H1 (cell line): ENCODE measurements around the gene MAOB.

Source experiments
- ATF3 ChIP-seq: IDR thresholded peaks from 2 replicates; pipeline ENCODE4 v1.6.1; 2011; ENCODE audit warnings: low read depth, mild to moderate bottlenecking, low read length; ENCODE audit not compliant: insufficient read depth
- RAD21 ChIP-seq, 2 experiments: IDR thresholded peaks in 1 of 2; conservative IDR thresholded peaks in 1 of 2; 2 replicates each; pipeline ENCODE4 v1.6.1; 2011; ENCODE audit warnings: low read depth in 2 of 2, low read length in 2 of 2, improper control_type of control experiment in 1 of 2, inconsistent platforms in 1 of 2, mild to moderate bottlenecking in 1 of 2, moderate library complexity in 1 of 2
- SP1 ChIP-seq: IDR thresholded peaks from 2 replicates; pipeline ENCODE4 v1.6.1; 2011; ENCODE audit warnings: low read depth, low read length
- SP2 ChIP-seq: IDR thresholded peaks from 2 replicates; pipeline ENCODE4 v1.6.1; 2012; ENCODE audit warnings: mild to moderate bottlenecking, low read length, inconsistent platforms
- TAF1 ChIP-seq: IDR thresholded peaks from 2 replicates; pipeline ENCODE4 v1.6.1; 2011; ENCODE audit warnings: mild to moderate bottlenecking, low read depth, low read length
- TBP ChIP-seq: IDR thresholded peaks from 2 replicates; pipeline ENCODE4 v1.6.1; 2011; ENCODE audit warnings: low read depth, low read length, improper control_type of control experiment
- TF ChIP-seq, protein P1 (sequence below), 3 experiments: IDR thresholded peaks; 1 replicate in 2 of 3; 2 replicates in 1 of 3; pipeline versions ENCODE4 v1.5.1 to v1.6.1; 2011; ENCODE audit warnings: low read length in 3 of 3, mild to moderate bottlenecking in 3 of 3, inconsistent platforms in 2 of 3, low read depth in 1 of 3, moderate library complexity in 1 of 3; ENCODE audit not compliant: insufficient read depth in 1 of 3; ENCODE audit errors: control extremely low read depth in 1 of 3

GRCh38 chrX:43868791-43869190 is 13.5 kb downstream of the MAOB start:
- TF ChIP-seq RAD21 (IDR thresholded peaks at IDR 0.05 in 1 of 2, conservative IDR thresholded peaks at IDR 0.05 in 1 of 2; ENCODE audit: low read depth in 2 of 2, low read length in 2 of 2) (no peak), SP1 (no peak), ATF3 (no peak), SP2 (no peak), TBP (no peak), TAF1 (no peak)
- TF ChIP-seq, protein P1, sequence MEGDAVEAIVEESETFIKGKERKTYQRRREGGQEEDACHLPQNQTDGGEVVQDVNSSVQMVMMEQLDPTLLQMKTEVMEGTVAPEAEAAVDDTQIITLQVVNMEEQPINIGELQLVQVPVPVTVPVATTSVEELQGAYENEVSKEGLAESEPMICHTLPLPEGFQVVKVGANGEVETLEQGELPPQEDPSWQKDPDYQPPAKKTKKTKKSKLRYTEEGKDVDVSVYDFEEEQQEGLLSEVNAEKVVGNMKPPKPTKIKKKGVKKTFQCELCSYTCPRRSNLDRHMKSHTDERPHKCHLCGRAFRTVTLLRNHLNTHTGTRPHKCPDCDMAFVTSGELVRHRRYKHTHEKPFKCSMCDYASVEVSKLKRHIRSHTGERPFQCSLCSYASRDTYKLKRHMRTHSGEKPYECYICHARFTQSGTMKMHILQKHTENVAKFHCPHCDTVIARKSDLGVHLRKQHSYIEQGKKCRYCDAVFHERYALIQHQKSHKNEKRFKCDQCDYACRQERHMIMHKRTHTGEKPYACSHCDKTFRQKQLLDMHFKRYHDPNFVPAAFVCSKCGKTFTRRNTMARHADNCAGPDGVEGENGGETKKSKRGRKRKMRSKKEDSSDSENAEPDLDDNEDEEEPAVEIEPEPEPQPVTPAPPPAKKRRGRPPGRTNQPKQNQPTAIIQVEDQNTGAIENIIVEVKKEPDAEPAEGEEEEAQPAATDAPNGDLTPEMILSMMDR (IDR thresholded peaks at IDR 0.05; ENCODE audit: control extremely low read depth in 1 of 3, insufficient read depth in 1 of 3, low read depth in 1 of 3, low read length in 3 of 3): no peak
